Vagina (tissue), 2 donors: Measurements from ENCODE around the gene LURAP1L.

Source experiments
- CTCF ChIP-seq, 3 experiments: fragments of 450-650 bp in 2 of 3; fragments of 200-600 bp in 1 of 3; sonication (generic) in 1 of 3; IDR thresholded peaks; one replicate each; pipeline ENCODE4 v1.5.1; 2017 to 2019; ENCODE audit warnings: antibody characterized with exemption in 3 of 3, mild to moderate bottlenecking in 2 of 3, moderate library complexity in 2 of 3
- POLR2A ChIP-seq, 2 donors: fragments of 450-650 bp; IDR thresholded peaks; one replicate each; pipeline ENCODE4 v1.6.1; 2017; ENCODE audit warnings: antibody characterized with exemption in 2 of 2, mild to moderate bottlenecking in 2 of 2, moderate library complexity in 2 of 2

GRCh38 chr9:12766357-12766756, 8.5 kb upstream of the LURAP1L start:
- TF ChIP-seq POLR2A (IDR thresholded peaks at IDR 0.05) (no peak), CTCF (IDR thresholded peaks at IDR 0.05) (no peak)
